ENCODE data around the gene INAFM2. TPM values are rescaled to one million over a fixed set of nuclear protein-coding genes. Genes with fewer than 3 reads are reported as not detected.

INAFM2 gene
- polyA plus RNA-seq, 2 of the 4 experiments (the other 2 are of a cell fraction): 2.8 to 3.8 TPM

DNA sequence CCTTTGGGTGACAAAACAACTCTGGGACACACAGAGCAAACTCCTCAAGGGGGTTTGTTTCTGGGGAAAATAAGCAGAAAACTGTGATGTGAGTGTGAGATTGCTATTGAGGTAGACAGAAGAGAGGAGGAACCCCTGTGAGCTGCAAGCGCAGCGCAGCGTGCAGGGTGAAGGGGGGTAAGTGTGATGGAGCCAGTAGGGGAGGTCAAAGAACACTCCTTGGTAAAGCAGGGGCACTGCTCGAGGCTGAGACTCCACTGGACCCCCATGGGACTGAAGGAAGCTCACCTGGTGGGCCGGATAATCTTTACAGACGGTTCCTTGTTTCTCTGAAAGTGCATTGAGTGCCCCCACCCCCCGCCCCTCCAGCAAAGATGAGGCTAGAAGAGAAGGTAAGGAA is 7.5 kb downstream of the INAFM2 start:
- WGBS (ENCODE audit: missing lambda C conversion rate): 65% methylated on average over 7 of the region's 7 CpGs
- POLR2A ChIA-PET: no interaction called here
- Histone ChIP-seq H3K4me1 (no peaks in the 10 kb centered on the region), H3K4me2 (no peak overlapping the region), H3K27ac (no peak overlapping the region), H3K4me3 (no peak overlapping the region), H3K9me3 (no peaks in the 10 kb centered on the region)
- FAIRE-seq (no peak), DNase-seq (ENCODE audit: low read depth in 1 of 2, low spot score in 1 of 2) (no peak), ATAC-seq (no peak)
- TF ChIP-seq TFCP2L1 (CRISPR knock-in tag; IDR thresholded peaks at IDR 0.05) (no peak), CHD4 (IDR thresholded peaks at IDR 0.05; ENCODE audit: borderline replicate concordance) (no peak), JUN (IDR thresholded peaks at IDR 0.05) (no peak), RFX5 (IDR thresholded peaks at IDR 0.05) (no peak), SREBF2 (IDR thresholded peaks at IDR 0.05) (no peak), BHLHE40 (IDR thresholded peaks at IDR 0.05; ENCODE audit: low read depth, low read length) (no peak), GATA3 (IDR thresholded peaks at IDR 0.05; ENCODE audit: borderline replicate concordance) (no peak), CHD2 (IDR thresholded peaks at IDR 0.05; ENCODE audit: low read length, partially characterized antibody) (no peak)
- TF ChIP-seq, protein P1, sequence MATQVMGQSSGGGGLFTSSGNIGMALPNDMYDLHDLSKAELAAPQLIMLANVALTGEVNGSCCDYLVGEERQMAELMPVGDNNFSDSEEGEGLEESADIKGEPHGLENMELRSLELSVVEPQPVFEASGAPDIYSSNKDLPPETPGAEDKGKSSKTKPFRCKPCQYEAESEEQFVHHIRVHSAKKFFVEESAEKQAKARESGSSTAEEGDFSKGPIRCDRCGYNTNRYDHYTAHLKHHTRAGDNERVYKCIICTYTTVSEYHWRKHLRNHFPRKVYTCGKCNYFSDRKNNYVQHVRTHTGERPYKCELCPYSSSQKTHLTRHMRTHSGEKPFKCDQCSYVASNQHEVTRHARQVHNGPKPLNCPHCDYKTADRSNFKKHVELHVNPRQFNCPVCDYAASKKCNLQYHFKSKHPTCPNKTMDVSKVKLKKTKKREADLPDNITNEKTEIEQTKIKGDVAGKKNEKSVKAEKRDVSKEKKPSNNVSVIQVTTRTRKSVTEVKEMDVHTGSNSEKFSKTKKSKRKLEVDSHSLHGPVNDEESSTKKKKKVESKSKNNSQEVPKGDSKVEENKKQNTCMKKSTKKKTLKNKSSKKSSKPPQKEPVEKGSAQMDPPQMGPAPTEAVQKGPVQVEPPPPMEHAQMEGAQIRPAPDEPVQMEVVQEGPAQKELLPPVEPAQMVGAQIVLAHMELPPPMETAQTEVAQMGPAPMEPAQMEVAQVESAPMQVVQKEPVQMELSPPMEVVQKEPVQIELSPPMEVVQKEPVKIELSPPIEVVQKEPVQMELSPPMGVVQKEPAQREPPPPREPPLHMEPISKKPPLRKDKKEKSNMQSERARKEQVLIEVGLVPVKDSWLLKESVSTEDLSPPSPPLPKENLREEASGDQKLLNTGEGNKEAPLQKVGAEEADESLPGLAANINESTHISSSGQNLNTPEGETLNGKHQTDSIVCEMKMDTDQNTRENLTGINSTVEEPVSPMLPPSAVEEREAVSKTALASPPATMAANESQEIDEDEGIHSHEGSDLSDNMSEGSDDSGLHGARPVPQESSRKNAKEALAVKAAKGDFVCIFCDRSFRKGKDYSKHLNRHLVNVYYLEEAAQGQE (IDR thresholded peaks at IDR 0.05): no peak
- TF ChIP-seq, protein P2, sequence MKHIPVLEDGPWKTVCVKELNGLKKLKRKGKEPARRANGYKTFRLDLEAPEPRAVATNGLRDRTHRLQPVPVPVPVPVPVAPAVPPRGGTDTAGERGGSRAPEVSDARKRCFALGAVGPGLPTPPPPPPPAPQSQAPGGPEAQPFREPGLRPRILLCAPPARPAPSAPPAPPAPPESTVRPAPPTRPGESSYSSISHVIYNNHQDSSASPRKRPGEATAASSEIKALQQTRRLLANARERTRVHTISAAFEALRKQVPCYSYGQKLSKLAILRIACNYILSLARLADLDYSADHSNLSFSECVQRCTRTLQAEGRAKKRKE (CRISPR knock-in tag; IDR thresholded peaks at IDR 0.05; ENCODE audit: low read depth): no peak
- CTCF ChIA-PET: interaction anchor here (0.8 to 6.7 kb wide), 5 partner anchors 8 to 91 kb away, joined by 3 to 91 read pairs (median 7); partner anchors contain the start of genes CCDC9B and INAFM2

DNA sequence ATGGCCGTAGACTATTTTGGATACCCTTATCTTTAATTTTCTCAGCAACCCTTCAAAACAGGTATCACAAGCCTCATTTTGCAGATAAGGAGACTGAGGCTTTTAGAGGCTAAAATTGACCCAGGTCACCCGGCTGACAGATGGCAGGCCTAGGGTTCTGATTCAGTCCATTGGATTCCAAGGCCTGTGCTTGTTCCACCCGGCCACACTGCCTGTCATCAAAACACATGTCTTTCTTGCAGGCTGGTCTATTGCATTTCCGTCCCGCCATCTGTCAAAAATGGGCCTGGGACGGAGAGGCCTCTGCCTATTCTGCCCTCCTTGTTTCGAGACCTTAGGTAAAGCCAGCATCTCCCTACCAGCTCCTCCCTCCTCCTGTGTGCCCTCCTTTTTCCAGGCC is 8.1 kb downstream of the INAFM2 start:
- ChIA-PET CTCF (interaction anchor here (0.8 to 4.0 kb wide), 4 partner anchors 10 to 90 kb away, joined by 3 to 24 read pairs (median 6); partner anchors contain the start of gene INAFM2), POLR2A (no interaction called here)
- DNase-seq (ENCODE audit: low read depth in 1 of 2, low spot score in 1 of 2) (no peak), FAIRE-seq (no peak), ATAC-seq (no peak)
- no peak for TF ChIP-seq RFX5 (IDR thresholded peaks at IDR 0.05)
- H3K9me3 ChIP-seq: no peaks in the 10 kb centered on the region
- H3K27ac ChIP-seq: no peak overlapping the region
- H3K4me1 ChIP-seq: no peaks in the 10 kb centered on the region
- H3K4me2 ChIP-seq: no peak overlapping the region
- 74% methylated on average over 6 of the region's 7 CpGs for WGBS (ENCODE audit: missing lambda C conversion rate)
- no peak overlapping the region for H3K4me3 ChIP-seq

DNA sequence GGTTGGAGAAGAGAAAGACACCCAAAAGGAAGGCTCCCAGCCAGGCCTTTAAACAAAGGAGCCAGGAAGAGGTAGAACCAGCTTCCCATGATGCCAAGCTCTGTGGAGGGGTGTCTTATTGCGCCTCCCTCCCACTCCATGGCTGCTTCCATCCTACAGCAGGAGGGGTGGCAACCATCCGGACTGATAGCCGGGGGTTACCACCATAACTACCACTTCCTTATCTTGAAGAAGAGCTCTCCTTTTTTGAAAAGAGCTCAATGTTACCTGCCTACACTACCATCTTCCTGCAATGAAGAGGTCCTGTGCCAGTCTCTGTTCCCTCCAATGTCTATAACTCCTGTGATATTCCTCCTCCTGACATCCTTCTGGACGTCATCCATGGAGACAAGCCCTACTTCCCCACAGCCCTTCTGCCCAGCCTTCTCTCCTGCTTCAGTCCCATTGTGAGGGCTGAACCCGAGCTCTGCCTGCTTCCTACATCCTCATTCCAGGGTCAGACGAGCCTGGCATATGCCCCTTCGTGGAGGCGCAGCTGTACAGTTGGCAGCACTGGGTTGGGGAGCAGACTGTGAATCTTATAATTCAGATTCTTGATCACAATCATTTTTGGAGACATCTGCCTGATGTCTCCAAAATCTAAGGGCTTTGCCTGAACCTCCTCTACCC is 8.8 kb downstream of the INAFM2 start:
- CTCF ChIA-PET: interaction anchor here (0.6 to 4.0 kb wide), 5 partner anchors 11 to 230 kb away, joined by 3 to 24 read pairs (median 6); partner anchors contain the start of gene INAFM2
- FAIRE-seq (no peak), ATAC-seq (no peak), DNase-seq (ENCODE audit: low read depth in 1 of 2, low spot score in 1 of 2) (no peak)
- H3K4me1 ChIP-seq: no peaks in the 10 kb centered on the region
- H3K9me3 ChIP-seq: no peaks in the 10 kb centered on the region
- TF ChIP-seq EP300 (IDR thresholded peaks at IDR 0.05) (no peak), FOSL2 (IDR thresholded peaks at IDR 0.05) (no peak), FOSL2 (CRISPR knock-in tag; IDR thresholded peaks at IDR 0.05) (no peak), POLR2A (IDR thresholded peaks at IDR 0.05; ENCODE audit: low read length) (no peak), SMC3 (IDR thresholded peaks at IDR 0.05) (no peak), GATA3 (IDR thresholded peaks at IDR 0.05; ENCODE audit: borderline replicate concordance) (no peak), TP53 (CRISPR knock-in tag; IDR thresholded peaks at IDR 0.05) (no peak), ESRRA (IDR thresholded peaks at IDR 0.05; ENCODE audit: borderline replicate concordance, low read length) (no peak)
- TF ChIP-seq, protein P2 (CRISPR knock-in tag; IDR thresholded peaks at IDR 0.05; ENCODE audit: low read depth): no peak
- TF ChIP-seq, protein P3, sequence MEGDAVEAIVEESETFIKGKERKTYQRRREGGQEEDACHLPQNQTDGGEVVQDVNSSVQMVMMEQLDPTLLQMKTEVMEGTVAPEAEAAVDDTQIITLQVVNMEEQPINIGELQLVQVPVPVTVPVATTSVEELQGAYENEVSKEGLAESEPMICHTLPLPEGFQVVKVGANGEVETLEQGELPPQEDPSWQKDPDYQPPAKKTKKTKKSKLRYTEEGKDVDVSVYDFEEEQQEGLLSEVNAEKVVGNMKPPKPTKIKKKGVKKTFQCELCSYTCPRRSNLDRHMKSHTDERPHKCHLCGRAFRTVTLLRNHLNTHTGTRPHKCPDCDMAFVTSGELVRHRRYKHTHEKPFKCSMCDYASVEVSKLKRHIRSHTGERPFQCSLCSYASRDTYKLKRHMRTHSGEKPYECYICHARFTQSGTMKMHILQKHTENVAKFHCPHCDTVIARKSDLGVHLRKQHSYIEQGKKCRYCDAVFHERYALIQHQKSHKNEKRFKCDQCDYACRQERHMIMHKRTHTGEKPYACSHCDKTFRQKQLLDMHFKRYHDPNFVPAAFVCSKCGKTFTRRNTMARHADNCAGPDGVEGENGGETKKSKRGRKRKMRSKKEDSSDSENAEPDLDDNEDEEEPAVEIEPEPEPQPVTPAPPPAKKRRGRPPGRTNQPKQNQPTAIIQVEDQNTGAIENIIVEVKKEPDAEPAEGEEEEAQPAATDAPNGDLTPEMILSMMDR (IDR thresholded peaks at IDR 0.05): no peak
- TF ChIP-seq, protein P4, sequence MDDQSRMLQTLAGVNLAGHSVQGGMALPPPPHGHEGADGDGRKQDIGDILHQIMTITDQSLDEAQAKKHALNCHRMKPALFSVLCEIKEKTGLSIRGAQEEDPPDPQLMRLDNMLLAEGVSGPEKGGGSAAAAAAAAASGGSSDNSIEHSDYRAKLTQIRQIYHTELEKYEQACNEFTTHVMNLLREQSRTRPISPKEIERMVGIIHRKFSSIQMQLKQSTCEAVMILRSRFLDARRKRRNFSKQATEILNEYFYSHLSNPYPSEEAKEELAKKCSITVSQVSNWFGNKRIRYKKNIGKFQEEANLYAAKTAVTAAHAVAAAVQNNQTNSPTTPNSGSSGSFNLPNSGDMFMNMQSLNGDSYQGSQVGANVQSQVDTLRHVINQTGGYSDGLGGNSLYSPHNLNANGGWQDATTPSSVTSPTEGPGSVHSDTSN (IDR thresholded peaks at IDR 0.05): no peak
- H3K27ac ChIP-seq: no peak overlapping the region
- POLR2A ChIA-PET: no interaction called here
- H3K4me2 ChIP-seq: no peak overlapping the region
- H3K4me3 ChIP-seq: no peak overlapping the region
- 77% methylated on average over 8 of the region's 8 CpGs for WGBS (ENCODE audit: missing lambda C conversion rate)
